22Rv1 (cell line): Measurements from ENCODE around the gene FAM114A2.

ENCODE experiments used
- CTCF ChIP-seq: fragments of 450-650 bp; IDR thresholded peaks from 2 replicates; pipeline ENCODE4 v1.5.1; 2017; ENCODE audit warnings: mild to moderate bottlenecking
- ZFX ChIP-seq: fragments of 450-650 bp; IDR thresholded peaks from 2 replicates; pipeline ENCODE4 v1.6.1; 2017; ENCODE audit warnings: antibody characterized with exemption, borderline replicate concordance

GRCh38 chr5:153983885-153984284 is 54.8 kb downstream of the FAM114A2 start:
- no peak for TF ChIP-seq CTCF
- no peak for TF ChIP-seq ZFX
